T-helper 17 cell (primary cell): ENCODE results near the gene FCAMR. TPM values are rescaled to one million over a fixed set of nuclear protein-coding genes. Genes with fewer than 3 reads are reported as not detected.

ENCODE experiments used
- ATAC-seq: fragments of 150-1000 bp; cut with Tn5 transposase; 2 replicates; pipeline ENCODE4 v1.10.0; 2021; ENCODE audit warnings: mild to moderate bottlenecking, moderate library complexity
- DNase-seq, 3 donors: peaks; one replicate each; pipeline versions ENCODE4 v3.0.0 to v3.0.0-alpha.2; 2020 to 2021
- H3K9me3 ChIP-seq: one replicate; pipeline ENCODE4 v1.7.0; 2013; ENCODE audit warnings: low read length, mild to moderate bottlenecking; ENCODE audit not compliant: control insufficient read depth, poor library complexity, severe bottlenecking
- H3K27ac Mint-ChIP-seq: one replicate; pipeline ENCODE4 v1.8.0; 2022; ENCODE audit warnings: mild to moderate bottlenecking, moderate library complexity, mixed read lengths
- H3K27me3 Mint-ChIP-seq: one replicate; pipeline ENCODE4 v1.8.0; 2022; ENCODE audit warnings: mixed read lengths
- H3K36me3 Mint-ChIP-seq: one replicate; pipeline ENCODE4 v1.8.0; 2022; ENCODE audit warnings: low read depth, mixed read lengths
- H3K4me1 Mint-ChIP-seq: one replicate; pipeline ENCODE4 v1.8.0; 2022; ENCODE audit warnings: mild to moderate bottlenecking, mixed read lengths
- H3K4me3 Mint-ChIP-seq: one replicate; pipeline ENCODE4 v1.8.0; 2022; ENCODE audit warnings: mild to moderate bottlenecking, moderate library complexity, mixed read lengths
- total RNA-seq, 4 donors: library from RNA in 2 of 4; stranded (reverse) in 2 of 4; gene quantifications; one replicate each; pipeline ENCODE4 v1.2.3 and lab custom pipeline; 2022 to 2026

The FCAMR gene
- total RNA-seq, 2 donors from 2014 or later: not detected

GRCh38 chr1:206913766-206914537 lies 56.3 kb downstream of the FCAMR start:
- peaks cover 73% of the 10 kb centered on the region for H3K4me1 Mint-ChIP-seq
- H3K27ac Mint-ChIP-seq: no peak overlapping the region
- H3K36me3 Mint-ChIP-seq: peaks cover 31% of the 10 kb centered on the region
- no peaks in the 10 kb centered on the region for H3K27me3 Mint-ChIP-seq
- no peaks in the 10 kb centered on the region for H3K9me3 ChIP-seq
- ATAC-seq (no peak), DNase-seq (no peak)
- H3K4me3 Mint-ChIP-seq: peak overlapping the region; percentile 69

GRCh38 chr1:206912445-206913095 lies 57.7 kb downstream of the FCAMR start:
- ATAC-seq: peak; percentile 57
- Mint-ChIP-seq H3K36me3 (peaks cover 25% of the 10 kb centered on the region), H3K4me3 (peak overlapping the region; percentile 69), H3K4me1 (peaks cover 71% of the 10 kb centered on the region), H3K27ac (no peak overlapping the region), H3K27me3 (no peaks in the 10 kb centered on the region)
- DNase-seq: peak; percentile 22 to 35 (median 33)
- H3K9me3 ChIP-seq: no peaks in the 10 kb centered on the region

- Mint-ChIP-seq H3K27me3 (no peaks in the 10 kb centered on the region), H3K4me1 (peaks cover 63% of the 10 kb centered on the region), H3K4me3 (peak overlapping the region; percentile 84), H3K27ac (peak overlapping the region; percentile 69), H3K36me3 (peaks cover 21% of the 10 kb centered on the region)
- DNase-seq (no peak), ATAC-seq (peak; percentile 59)
- no peaks in the 10 kb centered on the region for H3K9me3 ChIP-seq
Measured at GRCh38 chr1:206911064-206911663, 59.1 kb downstream of the FCAMR start.

GRCh38 chr1:206909883-206910318 lies 60.4 kb downstream of the FCAMR start:
- peak overlapping the region; percentile 69 for H3K27ac Mint-ChIP-seq
- no peak for ATAC-seq
- H3K27me3 Mint-ChIP-seq: no peaks in the 10 kb centered on the region
- peak overlapping the region; percentile 84 for H3K4me3 Mint-ChIP-seq
- no peak for DNase-seq
- no peaks in the 10 kb centered on the region for H3K9me3 ChIP-seq
- peaks cover 63% of the 10 kb centered on the region for H3K4me1 Mint-ChIP-seq
- H3K36me3 Mint-ChIP-seq: peaks cover 17% of the 10 kb centered on the region

GRCh38 chr1:206909161-206909882 lies 60.9 kb downstream of the FCAMR start:
- peak; percentile 44 to 49 (median 45) for DNase-seq
- peak overlapping the region; percentile 69 for H3K27ac Mint-ChIP-seq
- no peaks in the 10 kb centered on the region for H3K27me3 Mint-ChIP-seq
- peaks cover 63% of the 10 kb centered on the region for H3K4me1 Mint-ChIP-seq
- peak; percentile 77 for ATAC-seq
- H3K36me3 Mint-ChIP-seq: peaks cover 16% of the 10 kb centered on the region
- H3K9me3 ChIP-seq: no peaks in the 10 kb centered on the region
- H3K4me3 Mint-ChIP-seq: peak overlapping the region; percentile 84

- Mint-ChIP-seq H3K27ac (peak overlapping the region; percentile 87), H3K4me1 (peaks cover 58% of the 10 kb centered on the region), H3K4me3 (peak overlapping the region; percentile 64), H3K27me3 (no peaks in the 10 kb centered on the region), H3K36me3 (peaks cover 16% of the 10 kb centered on the region)
- no peak for DNase-seq
- ATAC-seq: no peak
- H3K9me3 ChIP-seq: no peaks in the 10 kb centered on the region
Measured at GRCh38 chr1:206908038-206908437, 62.2 kb downstream of the FCAMR start.

Other genes starting within 250 kb of the FCAMR start
- gene IL19, start 199.7 kb downstream of the FCAMR start, total RNA-seq: not detected
- gene IL10, start 198.0 kb downstream of the FCAMR start, total RNA-seq: under 1 TPM; 0.20 to 0.76 TPM
- gene IL20, start 104.8 kb downstream of the FCAMR start, total RNA-seq: not detected
- gene IL24, start 73.0 kb downstream of the FCAMR start, total RNA-seq: not detected
- gene FCMR, start 48.5 kb downstream of the FCAMR start, total RNA-seq: 100 to 1,000 TPM; 206 to 249 TPM
- gene PIGR, start 24.0 kb downstream of the FCAMR start, total RNA-seq: not detected
- 1 to 10 TPM in 1 of 2 donors, under 1 TPM in 1; 0.22 to 2.7 TPM for gene C1orf116, start 62.3 kb upstream of the FCAMR start, total RNA-seq
- 10 to 100 TPM in 1 of 2 donors, 1 to 10 TPM in 1; 8.3 to 14.4 TPM for gene YOD1, start 80.7 kb upstream of the FCAMR start, total RNA-seq
- gene PFKFB2, start 82.8 kb upstream of the FCAMR start, total RNA-seq: 1 to 10 TPM; 1.7 to 2.0 TPM
- gene C4BPB, start 118.4 kb upstream of the FCAMR start, total RNA-seq: under 1 TPM in 1 of 2 donors, not detected in 1; 0.27 TPM
- under 1 TPM in 1 of 2 donors, not detected in 1; 0.12 TPM for gene C4BPA, start 133.8 kb upstream of the FCAMR start, total RNA-seq